ENCODE measurements around the gene PDCD6IP.
"Not testable (repeated sequence)": the region's sequence is repeated elsewhere in the genome, so short reads cannot be mapped to it uniquely, and the experiment has no call there.

The PDCD6IP gene

GRCh38 chr3:33850599-33850998 is 52.2 kb downstream of the PDCD6IP start:
- DNase-seq: not testable (repeated sequence)

DNA sequence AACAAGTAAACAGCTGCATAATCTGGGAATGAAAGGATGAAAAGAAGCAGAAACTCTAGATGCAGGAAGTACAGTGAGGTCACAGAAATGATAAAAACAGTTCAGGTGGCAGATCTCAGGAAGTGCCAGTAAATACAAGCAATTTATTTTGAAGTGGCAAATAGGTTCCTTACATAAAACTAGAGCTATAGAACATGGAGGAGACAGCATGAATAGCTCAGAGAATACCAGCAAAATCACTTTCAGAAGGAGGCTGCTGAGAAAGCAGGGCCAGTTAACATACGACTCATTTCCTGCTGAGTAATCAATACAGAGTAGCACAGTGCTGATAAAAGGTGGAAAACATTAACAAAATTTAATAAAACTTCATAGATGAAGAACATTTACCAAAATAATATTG is 57.0 kb downstream of the PDCD6IP start:
- not testable (repeated sequence) for DNase-seq

GRCh38 chr3:33855884-33856546 is 57.6 kb downstream of the PDCD6IP start:
- no peak for DNase-seq

DNA sequence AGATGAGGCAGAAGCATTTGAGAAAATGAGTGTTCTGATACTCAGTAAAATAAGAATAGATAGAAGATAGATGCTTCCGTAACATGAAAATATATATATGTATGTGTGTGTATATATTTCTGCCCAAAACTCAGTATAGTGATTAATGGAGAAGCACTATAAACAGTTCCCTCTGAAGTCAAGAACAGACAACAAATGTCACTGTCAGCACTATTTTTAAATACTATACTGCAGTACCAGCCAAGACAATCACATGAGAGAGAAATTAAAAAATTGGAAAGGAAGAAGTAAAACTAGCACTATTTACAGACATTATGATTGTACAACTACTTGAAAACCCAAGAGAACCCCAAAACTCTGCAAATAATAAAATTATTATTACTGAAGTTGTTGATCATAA is 59.3 kb downstream of the PDCD6IP start:
- not testable (repeated sequence) for DNase-seq

- DNase-seq: no peak
Observed at GRCh38 chr3:33858131-33858530, 59.7 kb downstream of the PDCD6IP start.

DNA sequence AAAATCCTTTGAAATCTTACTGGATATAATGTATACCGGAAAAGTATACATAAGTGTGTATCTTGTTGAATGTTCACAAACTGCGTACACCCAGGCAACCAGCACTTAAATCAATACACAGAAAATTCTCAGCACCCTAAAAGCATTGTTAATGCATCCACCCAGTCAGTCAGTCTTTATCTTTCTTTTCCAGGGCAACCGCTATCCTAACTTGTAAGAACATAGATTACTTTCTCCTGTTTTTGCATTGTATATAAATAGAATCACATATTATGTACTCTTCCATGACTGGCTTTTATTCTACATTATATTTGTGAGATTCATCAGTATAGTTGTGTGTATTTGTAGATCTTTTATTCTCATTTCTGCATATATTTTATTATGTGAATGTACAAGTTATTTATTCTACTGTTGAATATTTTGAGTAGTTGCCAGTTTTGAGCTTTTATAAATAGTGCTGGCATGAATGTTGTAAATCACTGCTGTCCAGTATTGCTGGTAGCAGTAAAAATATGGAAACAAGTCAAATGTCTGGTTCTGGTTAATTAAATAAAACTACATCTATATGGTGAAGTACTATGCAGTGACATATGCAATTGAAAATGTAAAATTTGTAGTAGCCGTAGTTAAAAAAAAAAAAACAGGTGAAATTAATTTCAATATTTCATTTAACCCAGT is 62.1 kb downstream of the PDCD6IP start:
- no peak for DNase-seq

- DNase-seq: no peak
Observed at GRCh38 chr3:33865133-33865532, 66.7 kb downstream of the PDCD6IP start.

GRCh38 chr3:33868309-33868708 is 69.9 kb downstream of the PDCD6IP start:
- no peak for DNase-seq

- no peak for DNase-seq
Observed at GRCh38 chr3:33869977-33870376, 71.5 kb downstream of the PDCD6IP start.

DNA sequence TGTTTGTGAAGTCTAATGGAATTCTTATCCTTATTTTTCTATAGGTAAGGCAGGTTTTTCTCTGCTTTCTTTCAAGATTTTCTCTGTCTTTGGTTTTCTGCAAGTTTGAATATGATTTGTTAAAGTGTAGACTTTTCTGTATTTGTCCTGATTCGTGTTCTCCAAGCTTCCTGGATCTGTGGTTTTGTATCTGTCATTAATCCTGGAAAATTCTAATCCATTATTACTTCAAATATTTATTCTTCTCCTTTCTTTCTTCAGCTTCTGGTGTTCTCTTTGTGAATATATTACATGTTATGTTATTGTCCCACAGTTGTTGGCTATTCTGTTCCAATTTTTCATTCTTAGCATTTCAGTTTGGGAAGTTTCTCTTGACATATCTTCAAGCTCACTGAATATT is 76.4 kb downstream of the PDCD6IP start:
- DNase-seq: no peak

DNA sequence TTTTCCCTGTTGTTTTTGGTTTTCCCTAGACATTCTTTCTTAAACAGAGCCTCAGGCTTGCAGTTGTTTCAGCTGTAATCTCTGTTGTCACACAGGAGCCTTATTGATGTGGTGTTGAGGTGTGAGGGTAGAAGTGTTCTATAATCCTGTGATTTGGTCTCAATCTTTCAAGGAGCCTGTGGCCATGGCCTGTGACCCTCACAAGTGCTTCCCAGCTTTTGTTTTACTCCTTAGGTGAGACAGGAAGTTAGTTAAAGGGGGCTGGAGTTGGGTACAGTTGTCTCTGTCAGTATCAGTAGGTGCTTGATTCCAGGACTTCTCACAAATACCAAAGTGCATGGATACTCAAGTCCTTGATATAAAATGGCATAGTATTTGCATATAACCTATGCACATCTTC is 77.2 kb downstream of the PDCD6IP start:
- no peak for DNase-seq

GRCh38 chr3:33877187-33877586 is 78.8 kb downstream of the PDCD6IP start:
- no peak for DNase-seq

DNA sequence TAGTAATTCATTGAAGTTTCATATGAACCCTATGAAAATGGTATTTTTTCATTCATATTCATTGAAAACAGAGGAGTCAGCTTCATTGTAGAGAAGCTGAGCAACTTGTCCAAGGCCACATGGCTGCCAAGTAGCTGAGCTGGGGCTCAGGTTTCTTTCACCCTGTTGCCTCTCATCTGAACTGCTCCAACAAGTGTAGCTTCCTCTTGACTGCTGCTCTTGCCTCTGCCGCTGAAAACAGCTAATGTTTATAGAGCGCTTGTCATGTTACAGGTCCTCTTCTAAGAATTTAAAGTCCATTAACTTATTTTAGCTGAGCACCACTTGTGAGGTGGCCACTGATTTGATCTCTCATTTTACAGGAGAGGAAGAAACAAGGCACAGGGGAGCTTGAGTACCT is 81.1 kb downstream of the PDCD6IP start:
- DNase-seq: no peak

DNA sequence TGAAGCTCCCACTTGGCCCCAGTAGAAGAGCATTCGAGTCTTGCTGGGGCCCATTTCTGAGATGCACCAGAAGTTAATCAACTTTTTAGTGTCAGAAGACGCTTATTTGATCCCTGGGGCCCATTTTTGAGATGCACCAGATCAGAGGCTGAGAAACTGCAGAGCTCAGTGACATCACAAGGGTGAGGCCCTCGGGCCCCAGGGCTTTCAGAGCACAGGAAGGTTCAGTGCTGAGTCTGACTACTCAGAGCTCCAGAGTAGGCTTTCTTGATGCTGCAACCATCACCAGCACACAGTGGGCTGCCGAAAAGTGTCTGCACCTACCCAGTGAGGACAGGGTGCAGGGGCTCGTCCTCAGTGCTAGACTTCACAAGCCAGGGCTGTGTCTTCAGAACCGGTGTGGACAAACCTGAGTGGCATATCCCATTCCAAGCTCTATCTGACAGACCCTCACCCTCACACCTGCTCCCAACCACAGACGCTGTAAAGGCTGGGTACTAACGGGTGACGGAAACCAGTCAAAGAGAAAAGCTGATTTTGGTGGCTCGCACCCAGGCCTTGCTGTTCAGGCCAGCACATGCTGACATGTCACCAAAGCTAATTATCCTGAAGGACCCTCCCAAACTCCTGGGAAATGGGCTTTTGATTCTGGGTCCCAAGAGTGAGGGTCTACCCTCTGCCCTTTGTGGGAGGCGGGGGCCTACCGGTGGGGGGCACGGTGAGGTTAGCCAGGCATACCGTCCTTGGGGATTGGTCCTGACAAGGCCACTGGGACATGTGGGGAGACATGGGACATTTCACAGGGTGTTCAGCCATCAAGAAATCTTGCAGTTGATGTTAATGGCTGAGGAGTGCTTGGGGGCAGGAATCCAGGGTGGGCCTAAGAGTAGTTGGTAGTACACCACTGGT is 83.0 kb downstream of the PDCD6IP start:
- DNase-seq: no peak

DNA sequence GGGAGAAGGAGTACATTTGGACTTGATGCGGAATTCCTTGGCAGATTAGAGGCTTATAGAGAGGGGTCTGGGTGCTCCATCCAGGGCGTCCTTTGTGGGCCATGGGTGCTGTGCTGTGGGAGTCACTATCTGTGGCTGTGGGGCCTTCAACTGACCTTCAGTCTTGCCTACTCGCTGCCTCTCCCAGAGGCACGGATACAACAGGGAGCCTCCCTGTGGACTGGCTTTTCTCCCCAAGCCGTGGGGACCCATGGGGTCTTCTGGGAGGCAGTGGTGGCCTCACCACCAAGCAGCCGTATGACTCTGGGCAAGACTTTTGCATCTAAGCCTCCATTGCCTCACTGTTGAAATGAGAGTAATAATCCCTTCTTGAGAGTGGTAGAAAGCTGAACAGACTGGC is 83.9 kb downstream of the PDCD6IP start:
- DNase-seq: no peak

DNA sequence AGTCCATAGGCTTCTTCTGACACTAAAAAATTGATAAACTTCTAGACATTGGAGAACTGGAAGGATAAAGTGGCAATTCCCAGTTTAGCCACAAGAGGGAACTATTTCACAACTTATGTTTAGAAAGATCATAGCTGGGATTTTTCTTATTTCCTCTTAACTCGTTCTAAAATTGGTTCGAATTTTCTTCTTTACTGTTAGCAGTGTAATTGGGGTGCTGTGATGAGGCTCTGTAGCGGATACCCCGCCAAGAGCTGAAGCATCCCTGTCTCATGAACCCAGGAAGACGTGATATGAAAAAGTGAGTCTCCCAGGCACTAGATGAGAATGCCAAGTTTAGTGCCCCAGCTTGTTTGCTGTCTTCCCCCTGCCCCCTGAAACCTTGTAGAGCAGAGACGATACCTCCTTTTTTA is 85.1 kb downstream of the PDCD6IP start:
- peak; percentile 56 for DNase-seq

DNA sequence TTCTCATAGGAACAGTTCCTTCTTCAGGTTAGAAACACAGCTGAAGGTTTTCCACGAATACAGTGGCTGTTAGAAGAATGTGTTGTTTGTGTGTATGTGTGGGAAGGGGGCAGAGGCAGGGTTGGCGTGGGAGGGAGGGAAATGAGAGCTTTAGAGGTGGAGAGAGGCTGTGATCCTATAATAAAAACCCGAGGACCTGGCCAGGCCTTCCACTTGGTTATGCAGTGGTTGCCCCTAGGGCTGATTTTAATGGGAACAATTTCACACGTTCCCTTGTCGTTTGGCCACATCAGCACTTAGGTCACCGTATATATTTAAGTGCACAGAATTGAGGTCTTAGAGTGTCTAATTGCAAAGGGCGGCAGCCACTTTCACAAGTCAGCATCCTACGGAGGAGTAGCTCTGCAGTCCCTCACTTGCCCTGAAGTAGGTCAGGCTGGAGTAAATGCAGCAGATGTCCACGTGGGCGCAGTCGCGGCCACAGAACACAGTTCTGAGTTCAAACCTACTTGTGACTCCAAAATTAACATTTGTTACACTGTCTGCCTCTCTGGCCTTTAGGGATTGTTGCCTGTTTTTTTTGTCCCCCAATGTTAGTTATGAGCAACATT is 85.6 kb downstream of the PDCD6IP start:
- DNase-seq: no peak

GRCh38 chr3:33884701-33885100 is 86.3 kb downstream of the PDCD6IP start:
- DNase-seq: no peak

DNA sequence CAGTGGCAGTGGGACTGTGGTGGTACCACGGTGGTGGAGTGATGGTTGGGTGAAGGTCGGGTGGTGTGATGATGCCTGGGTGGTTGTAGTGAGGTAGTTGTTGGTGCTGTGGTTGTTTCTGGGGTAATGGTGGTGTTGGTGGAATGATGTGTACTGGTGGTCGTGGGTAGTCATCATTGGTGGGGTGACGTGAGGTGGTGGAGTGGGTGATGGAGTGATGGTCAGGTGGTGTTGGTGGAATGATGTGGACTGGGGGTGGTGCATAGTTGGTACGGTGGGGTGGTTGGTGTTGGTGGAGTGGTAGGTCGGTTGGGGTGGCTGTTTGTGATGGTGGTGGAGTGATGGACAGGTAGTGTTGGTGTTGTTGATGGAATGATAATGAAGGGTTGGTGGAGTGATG is 87.1 kb downstream of the PDCD6IP start:
- DNase-seq: no peak

DNA sequence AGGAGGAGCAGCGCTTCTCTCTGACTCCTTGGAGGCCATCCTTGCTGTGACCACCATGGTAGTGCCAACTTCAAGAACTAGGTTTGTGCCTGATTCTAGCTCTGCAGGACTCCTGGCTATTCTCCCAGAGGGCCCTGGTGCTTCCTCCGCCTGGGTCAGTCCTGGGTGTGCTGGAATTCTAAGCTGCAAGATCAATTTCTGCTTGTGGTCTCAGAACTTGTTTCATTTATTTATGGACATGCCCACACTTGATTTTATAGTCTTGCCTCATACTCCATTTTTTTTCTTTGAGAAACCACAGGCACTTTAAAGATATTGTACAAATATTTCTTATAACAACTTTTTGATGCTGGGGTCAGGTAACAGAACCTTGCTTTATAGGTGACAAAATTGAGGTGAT is 87.6 kb downstream of the PDCD6IP start:
- DNase-seq: no peak

GRCh38 chr3:33887478-33887877 is 89.0 kb downstream of the PDCD6IP start:
- no peak for DNase-seq

- no peak for DNase-seq
Observed at GRCh38 chr3:33889394-33890039, 91.1 kb downstream of the PDCD6IP start.

GRCh38 chr3:33892655-33893054 is 94.2 kb downstream of the PDCD6IP start:
- no peak for DNase-seq
